ENCODE data around the gene SSTR5.
A peak's percentile ranks its signal among the peaks of the same experiment; 100 is the strongest.

The SSTR5 gene

DNA sequence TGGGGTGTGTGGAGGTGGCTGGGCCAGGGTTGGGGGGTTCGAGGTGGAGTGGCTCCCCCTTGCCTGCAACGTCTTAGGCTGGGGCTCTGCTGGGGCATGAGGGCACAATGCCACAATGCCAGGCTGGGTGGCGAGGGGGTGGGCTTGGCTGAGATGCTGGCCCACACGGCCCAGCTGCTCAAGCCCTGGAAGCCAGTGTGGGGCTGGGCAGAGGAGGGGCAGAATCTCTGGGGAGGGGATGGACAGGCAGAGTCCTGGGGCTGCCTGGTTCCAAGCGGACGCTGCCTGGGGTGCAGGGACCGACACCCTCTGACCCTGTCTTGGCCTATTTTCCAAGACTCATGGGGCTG, 37.5 kb upstream of the SSTR5 start:
- H3K9me3 ChIP-seq (ENCODE audit: insufficient read depth, low read length): peaks cover 12% of the 10 kb centered on the region; the same call in 1 of the 2 replicates
- TF ChIP-seq ZNF274 (IDR thresholded peaks at IDR 0.05; ENCODE audit: low read depth, low read length): no peak
- no peak for TF ChIP-seq YY1 (IDR thresholded peaks at IDR 0.05; ENCODE audit: insufficient read depth, insufficient read length)
- no peak for TF ChIP-seq SUZ12 (IDR thresholded peaks at IDR 0.05; ENCODE audit: extremely low read depth, insufficient read depth, insufficient read length)
- H3K9ac ChIP-seq (ENCODE audit: insufficient read length, low read depth): no peak overlapping the region

GRCh38 chr16:1036166-1036565, 36.4 kb upstream of the SSTR5 start:
- Histone ChIP-seq H3K9ac (ENCODE audit: insufficient read length, low read depth) (no peak overlapping the region), H3K9me3 (ENCODE audit: insufficient read depth, low read length) (peaks cover 12% of the 10 kb centered on the region; the same call in 1 of the 2 replicates), H3K4me1 (ENCODE audit: insufficient read depth, insufficient read length) (peaks cover 16% of the 10 kb centered on the region), H3K36me3 (ENCODE audit: insufficient read depth, insufficient read length, low read length) (no peaks in the 10 kb centered on the region), H3K4me3 (ENCODE audit: insufficient read length, low read depth) (no peak overlapping the region), H3K27me3 (ENCODE audit: insufficient read depth, insufficient read length) (peaks cover 2% of the 10 kb centered on the region)
- TF ChIP-seq YY1 (IDR thresholded peaks at IDR 0.05; ENCODE audit: insufficient read depth, insufficient read length) (no peak), ZNF274 (IDR thresholded peaks at IDR 0.05; ENCODE audit: low read depth, low read length) (no peak), SUZ12 (IDR thresholded peaks at IDR 0.05; ENCODE audit: extremely low read depth, insufficient read depth, insufficient read length) (no peak)
- no peak for DNase-seq (ENCODE audit: low read depth, low spot score)

More for the DNA sequence above, 37.5 kb upstream of the SSTR5 start:
- H3K36me3 ChIP-seq (ENCODE audit: insufficient read depth, insufficient read length, low read length): no peaks in the 10 kb centered on the region
- DNase-seq (ENCODE audit: low read depth, low spot score): no peak
- peaks cover 16% of the 10 kb centered on the region for H3K4me1 ChIP-seq (ENCODE audit: insufficient read depth, insufficient read length)
- no peak overlapping the region for H3K4me3 ChIP-seq (ENCODE audit: insufficient read length, low read depth)
- H3K27me3 ChIP-seq (ENCODE audit: insufficient read depth, insufficient read length): peaks cover 2% of the 10 kb centered on the region

DNA sequence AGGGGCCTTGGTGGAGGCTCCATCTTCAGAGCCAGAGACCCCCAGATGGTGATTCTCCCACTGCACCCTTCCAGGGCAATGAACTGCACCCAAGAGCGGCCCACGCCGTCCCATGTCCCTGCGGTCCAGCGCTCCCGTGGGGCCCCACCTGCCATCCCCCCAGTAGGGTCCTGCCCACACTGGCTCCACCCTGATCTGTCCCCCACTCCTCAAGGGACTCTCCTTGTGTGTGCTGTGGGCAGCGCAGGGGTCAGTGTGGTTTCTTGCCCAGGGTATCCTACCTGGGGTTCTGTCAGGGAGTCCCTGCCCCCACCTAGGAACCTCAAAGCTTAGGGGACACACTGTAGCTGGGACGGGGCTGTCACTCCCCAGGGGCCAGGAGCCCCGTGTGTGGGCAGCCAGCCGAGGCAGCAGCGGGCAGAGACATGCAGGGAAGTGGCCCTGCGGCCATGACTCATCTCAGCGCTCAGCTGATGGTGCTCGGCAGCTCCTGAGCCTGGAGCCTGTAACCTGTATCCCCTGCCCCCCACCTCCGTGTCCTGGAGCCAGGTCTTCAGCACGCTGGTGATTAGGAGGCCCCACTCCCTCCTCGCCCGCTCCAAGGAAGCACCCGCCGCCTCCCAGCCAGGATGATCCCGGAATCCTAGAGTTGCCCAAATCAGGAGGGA, 35.7 kb upstream of the SSTR5 start:
- no peaks in the 10 kb centered on the region for H3K36me3 ChIP-seq (ENCODE audit: insufficient read depth, insufficient read length, low read length)
- peak overlapping the region; percentile 64 for H3K9ac ChIP-seq (ENCODE audit: insufficient read length, low read depth)
- DNase-seq (ENCODE audit: low read depth, low spot score): no peak
- no peak overlapping the region for H3K4me3 ChIP-seq (ENCODE audit: insufficient read length, low read depth)
- TF ChIP-seq YY1 (IDR thresholded peaks at IDR 0.05; ENCODE audit: insufficient read depth, insufficient read length) (no peak), SUZ12 (IDR thresholded peaks at IDR 0.05; ENCODE audit: extremely low read depth, insufficient read depth, insufficient read length) (no peak), ZNF274 (IDR thresholded peaks at IDR 0.05; ENCODE audit: low read depth, low read length) (no peak)
- peaks cover 2% of the 10 kb centered on the region for H3K27me3 ChIP-seq (ENCODE audit: insufficient read depth, insufficient read length)
- H3K4me1 ChIP-seq (ENCODE audit: insufficient read depth, insufficient read length): peaks cover 16% of the 10 kb centered on the region
- peaks cover 18% of the 10 kb centered on the region; the same call in 1 of the 2 replicates for H3K9me3 ChIP-seq (ENCODE audit: insufficient read depth, low read length)

GRCh38 chr16:1037394-1038257, 34.9 kb upstream of the SSTR5 start:
- H3K27me3 ChIP-seq (ENCODE audit: insufficient read depth, insufficient read length): peaks cover 2% of the 10 kb centered on the region
- H3K9me3 ChIP-seq (ENCODE audit: insufficient read depth, low read length): peaks cover 25% of the 10 kb centered on the region; the same call in 1 of the 2 replicates
- no peak for DNase-seq (ENCODE audit: low read depth, low spot score)
- H3K4me3 ChIP-seq (ENCODE audit: insufficient read length, low read depth): no peak overlapping the region
- H3K36me3 ChIP-seq (ENCODE audit: insufficient read depth, insufficient read length, low read length): no peaks in the 10 kb centered on the region
- peaks cover 16% of the 10 kb centered on the region for H3K4me1 ChIP-seq (ENCODE audit: insufficient read depth, insufficient read length)
- TF ChIP-seq ZNF274 (IDR thresholded peaks at IDR 0.05; ENCODE audit: low read depth, low read length) (no peak), SUZ12 (IDR thresholded peaks at IDR 0.05; ENCODE audit: extremely low read depth, insufficient read depth, insufficient read length) (no peak), YY1 (IDR thresholded peaks at IDR 0.05; ENCODE audit: insufficient read depth, insufficient read length) (no peak)
- peak overlapping the region; percentile 69 for H3K9ac ChIP-seq (ENCODE audit: insufficient read length, low read depth)

DNA sequence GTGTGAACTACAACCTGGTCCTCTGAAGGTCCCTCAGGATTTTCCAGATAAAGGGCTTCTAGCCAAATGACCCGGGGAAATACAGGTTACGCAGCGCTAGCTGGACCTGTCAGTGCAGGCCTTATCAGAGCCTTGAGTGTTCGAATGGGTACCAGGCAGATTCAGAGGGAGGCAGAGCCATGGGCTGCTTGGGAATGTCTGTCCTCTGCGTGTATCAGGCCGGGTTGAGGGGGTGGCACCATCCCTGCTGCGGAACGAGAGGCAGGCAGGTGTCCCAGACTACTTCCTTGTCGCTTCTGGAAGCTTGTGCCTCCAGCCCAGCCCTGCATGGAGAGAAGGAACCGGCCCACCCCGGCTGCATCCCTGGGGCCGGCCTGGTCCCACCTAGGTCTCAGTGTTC, 33.6 kb upstream of the SSTR5 start:
- peaks cover 15% of the 10 kb centered on the region; the same call in 1 of the 2 replicates for H3K9me3 ChIP-seq (ENCODE audit: insufficient read depth, low read length)
- DNase-seq (ENCODE audit: low read depth, low spot score): no peak
- no peaks in the 10 kb centered on the region for H3K36me3 ChIP-seq (ENCODE audit: insufficient read depth, insufficient read length, low read length)
- TF ChIP-seq SUZ12 (IDR thresholded peaks at IDR 0.05; ENCODE audit: extremely low read depth, insufficient read depth, insufficient read length) (no peak), ZNF274 (IDR thresholded peaks at IDR 0.05; ENCODE audit: low read depth, low read length) (no peak), YY1 (IDR thresholded peaks at IDR 0.05; ENCODE audit: insufficient read depth, insufficient read length) (no peak)
- no peak overlapping the region for H3K9ac ChIP-seq (ENCODE audit: insufficient read length, low read depth)
- H3K4me3 ChIP-seq (ENCODE audit: insufficient read length, low read depth): no peak overlapping the region
- H3K27me3 ChIP-seq (ENCODE audit: insufficient read depth, insufficient read length): peaks cover 2% of the 10 kb centered on the region
- peaks cover 16% of the 10 kb centered on the region for H3K4me1 ChIP-seq (ENCODE audit: insufficient read depth, insufficient read length)

GRCh38 chr16:1039762-1040161, 32.8 kb upstream of the SSTR5 start:
- Histone ChIP-seq H3K9me3 (ENCODE audit: insufficient read depth, low read length) (peaks cover 15% of the 10 kb centered on the region; the same call in 1 of the 2 replicates), H3K27me3 (ENCODE audit: insufficient read depth, insufficient read length) (peaks cover 2% of the 10 kb centered on the region), H3K9ac (ENCODE audit: insufficient read length, low read depth) (no peak overlapping the region), H3K36me3 (ENCODE audit: insufficient read depth, insufficient read length, low read length) (no peaks in the 10 kb centered on the region), H3K4me1 (ENCODE audit: insufficient read depth, insufficient read length) (peaks cover 16% of the 10 kb centered on the region), H3K4me3 (ENCODE audit: insufficient read length, low read depth) (no peak overlapping the region)
- no peak for DNase-seq (ENCODE audit: low read depth, low spot score)
- TF ChIP-seq SUZ12 (IDR thresholded peaks at IDR 0.05; ENCODE audit: extremely low read depth, insufficient read depth, insufficient read length): no peak
- no peak for TF ChIP-seq ZNF274 (IDR thresholded peaks at IDR 0.05; ENCODE audit: low read depth, low read length)
- TF ChIP-seq YY1 (IDR thresholded peaks at IDR 0.05; ENCODE audit: insufficient read depth, insufficient read length): no peak

DNA sequence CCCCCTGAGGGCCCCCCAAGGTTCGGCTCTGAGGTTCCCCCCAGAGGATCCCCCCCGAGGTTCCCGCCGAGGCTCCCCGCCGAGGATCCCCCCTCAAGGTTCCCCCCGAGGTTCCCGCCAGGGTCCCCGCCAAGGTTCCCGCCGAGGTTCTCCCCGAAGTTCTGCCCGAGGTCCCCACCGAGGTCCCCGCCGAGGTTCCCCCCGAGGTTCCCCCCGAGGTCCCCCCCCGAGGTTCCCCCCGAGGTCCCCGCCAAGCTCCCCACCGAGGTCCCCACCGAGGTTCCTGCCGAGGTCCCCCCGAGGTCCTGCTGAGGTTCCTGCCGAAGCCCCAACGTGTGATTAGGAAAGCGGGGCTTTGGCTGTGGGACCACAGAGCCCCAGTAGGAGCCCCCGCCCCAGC, 32.2 kb upstream of the SSTR5 start:
- H3K27me3 ChIP-seq (ENCODE audit: insufficient read depth, insufficient read length): peaks cover 2% of the 10 kb centered on the region
- no peak overlapping the region for H3K4me3 ChIP-seq (ENCODE audit: insufficient read length, low read depth)
- H3K4me1 ChIP-seq (ENCODE audit: insufficient read depth, insufficient read length): peaks cover 21% of the 10 kb centered on the region
- H3K36me3 ChIP-seq (ENCODE audit: insufficient read depth, insufficient read length, low read length): no peaks in the 10 kb centered on the region
- peaks cover 15% of the 10 kb centered on the region; the same call in 1 of the 2 replicates for H3K9me3 ChIP-seq (ENCODE audit: insufficient read depth, low read length)
- H3K9ac ChIP-seq (ENCODE audit: insufficient read length, low read depth): no peak overlapping the region
- no peak for DNase-seq (ENCODE audit: low read depth, low spot score)
- TF ChIP-seq SUZ12 (IDR thresholded peaks at IDR 0.05; ENCODE audit: extremely low read depth, insufficient read depth, insufficient read length) (no peak), ZNF274 (IDR thresholded peaks at IDR 0.05; ENCODE audit: low read depth, low read length) (no peak), YY1 (IDR thresholded peaks at IDR 0.05; ENCODE audit: insufficient read depth, insufficient read length) (no peak)
